ENCODE results near the gene TTLL11. TPM values are rescaled to one million over a fixed set of nuclear protein-coding genes. Genes with fewer than 3 reads are reported as not detected.

TTLL11 gene
- total RNA-seq, 1 donor, result 7.3 TPM

- no peak overlapping the region for H3K4me3 ChIP-seq (ENCODE audit: low read depth, low read length)
- TF ChIP-seq CTCF (IDR thresholded peaks at IDR 0.05; ENCODE audit: insufficient read depth, low read length), result no peak
- no peak for DNase-seq (ENCODE audit: low read depth)
These were observed 95.3 kb downstream of the TTLL11 start for GRCh38 chr9:121997791-121998190.

GRCh38 chr9:121996783-121997182 lies 96.3 kb downstream of the TTLL11 start:
- no peak overlapping the region for H3K4me3 ChIP-seq (ENCODE audit: low read depth, low read length)
- no peak for DNase-seq (ENCODE audit: low read depth)
- TF ChIP-seq CTCF (IDR thresholded peaks at IDR 0.05; ENCODE audit: insufficient read depth, low read length), result no peak

DNA sequence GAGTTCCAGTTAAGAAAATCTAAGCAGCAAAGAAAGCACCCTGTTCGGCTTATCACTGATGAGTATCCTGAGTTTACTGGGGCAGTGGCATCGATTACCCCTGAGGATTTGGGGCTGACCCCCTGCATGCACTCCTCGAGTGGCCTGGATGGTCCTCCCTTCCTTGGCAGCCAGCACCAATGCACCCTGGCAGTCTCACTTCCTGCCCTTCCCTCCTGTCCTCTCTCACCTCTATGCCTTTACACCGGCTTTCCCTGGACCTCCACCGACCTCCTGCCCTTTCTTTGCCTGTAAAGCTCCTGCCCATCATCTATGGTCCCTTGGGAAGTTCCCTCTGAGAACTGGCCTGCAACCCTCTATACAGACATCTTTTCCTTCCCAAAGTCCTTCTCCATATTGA lies 97.1 kb downstream of the TTLL11 start:
- TF ChIP-seq CTCF (IDR thresholded peaks at IDR 0.05; ENCODE audit: insufficient read depth, low read length), result no peak
- DNase-seq (ENCODE audit: low read depth), result no peak
- no peak overlapping the region for H3K4me3 ChIP-seq (ENCODE audit: low read depth, low read length)

DNA sequence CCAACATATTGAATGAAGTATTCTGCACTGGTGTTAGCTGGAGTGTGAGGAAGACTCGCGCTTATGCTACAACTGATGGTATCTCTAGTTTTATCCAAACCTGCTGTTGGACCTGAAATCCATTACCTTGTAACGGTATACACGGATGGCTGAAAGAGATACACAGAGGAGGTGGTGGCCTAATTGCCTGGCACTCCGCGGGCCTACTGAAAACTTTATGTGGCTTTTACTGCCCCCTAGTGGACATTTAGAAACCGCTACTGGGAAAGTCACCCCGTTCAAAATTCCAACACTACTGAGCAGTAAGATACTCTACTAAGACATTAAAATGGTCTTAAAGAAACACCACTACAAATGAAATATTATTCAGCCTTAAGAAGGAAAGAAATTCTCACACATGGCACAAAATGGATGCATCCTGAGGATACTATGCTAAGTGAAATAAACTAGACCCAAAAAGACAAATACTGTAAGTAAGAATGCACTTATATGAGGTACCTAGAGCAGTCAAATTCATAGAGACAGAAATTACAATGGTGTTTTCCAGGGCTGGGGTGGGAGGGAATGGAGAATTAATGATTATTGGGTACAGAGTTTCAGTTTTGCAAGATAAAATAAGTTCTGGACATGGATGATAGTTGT lies 100.4 kb downstream of the TTLL11 start:
- DNase-seq (ENCODE audit: low read depth), result peak; percentile 89
- peak; percentile 70 for TF ChIP-seq CTCF (IDR thresholded peaks at IDR 0.05; ENCODE audit: insufficient read depth, low read length)
- H3K4me3 ChIP-seq (ENCODE audit: low read depth, low read length), result no peak overlapping the region

GRCh38 chr9:121991307-121991661 lies 101.8 kb downstream of the TTLL11 start:
- H3K4me3 ChIP-seq (ENCODE audit: low read depth, low read length), result no peak overlapping the region
- TF ChIP-seq CTCF (IDR thresholded peaks at IDR 0.05; ENCODE audit: insufficient read depth, low read length), result no peak
- no peak for DNase-seq (ENCODE audit: low read depth)

- no peak for DNase-seq (ENCODE audit: low read depth)
- no peak overlapping the region for H3K4me3 ChIP-seq (ENCODE audit: low read depth, low read length)
- no peak for TF ChIP-seq CTCF (IDR thresholded peaks at IDR 0.05; ENCODE audit: insufficient read depth, low read length)
These were observed 102.4 kb downstream of the TTLL11 start for GRCh38 chr9:121990600-121991306.
